GM18505 (cell line): ENCODE data around the gene NBEA.
A peak's percentile ranks its signal among the peaks of the same experiment; 100 is the strongest.

Experiments used
- ATAC-seq: cut with Tn5 transposase; IDR thresholded peaks from one replicate; pipeline ENCODE4 v1.9.1; 2021; ENCODE audit not compliant: unreplicated experiment
- POLR2A ChIP-seq: IDR thresholded peaks from 4 replicates; pipeline ENCODE4 v1.6.1; 2011; ENCODE audit warnings: borderline replicate concordance; ENCODE audit not compliant: insufficient read depth, insufficient read length; ENCODE audit errors: extremely low read depth

Gene NBEA

GRCh38 chr13:35140831-35141230 lies 198.8 kb downstream of the NBEA start:
- no peak for ATAC-seq

GRCh38 chr13:35143123-35143522 lies 201.1 kb downstream of the NBEA start:
- ATAC-seq = no peak
- no peak for TF ChIP-seq POLR2A

More at GRCh38 chr13:35140831-35141230, 198.8 kb downstream of the NBEA start:
- TF ChIP-seq POLR2A = no peak

GRCh38 chr13:35144166-35144890 lies 202.3 kb downstream of the NBEA start:
- no peak for TF ChIP-seq POLR2A
- no peak for ATAC-seq

- ATAC-seq = no peak
- TF ChIP-seq POLR2A = no peak
Measured at GRCh38 chr13:35146686-35147085, 204.6 kb downstream of the NBEA start.

- peak; percentile 77 for ATAC-seq
- no peak for TF ChIP-seq POLR2A
Measured at GRCh38 chr13:35157143-35157755, 215.2 kb downstream of the NBEA start.

GRCh38 chr13:35159041-35159440 lies 217.0 kb downstream of the NBEA start:
- no peak for ATAC-seq
- TF ChIP-seq POLR2A = no peak

GRCh38 chr13:35160896-35161295 lies 218.8 kb downstream of the NBEA start:
- no peak for ATAC-seq
- TF ChIP-seq POLR2A = no peak

GRCh38 chr13:35162420-35162819 lies 220.3 kb downstream of the NBEA start:
- TF ChIP-seq POLR2A = no peak
- ATAC-seq = no peak

- peak; percentile 41 for ATAC-seq
- no peak for TF ChIP-seq POLR2A
Measured at GRCh38 chr13:35163674-35164073, 221.6 kb downstream of the NBEA start.

- peak; percentile 79 for ATAC-seq
- no peak for TF ChIP-seq POLR2A
Measured at GRCh38 chr13:35164324-35164932, 222.4 kb downstream of the NBEA start.

- TF ChIP-seq POLR2A = no peak
- ATAC-seq = no peak
Measured at GRCh38 chr13:35165205-35165604, 223.1 kb downstream of the NBEA start.

- ATAC-seq = no peak
- TF ChIP-seq POLR2A = no peak
Measured at GRCh38 chr13:35179494-35179893, 237.4 kb downstream of the NBEA start.

GRCh38 chr13:35179920-35180663 lies 238.0 kb downstream of the NBEA start:
- TF ChIP-seq POLR2A = no peak
- no peak for ATAC-seq
